Left kidney (tissue), 8 donors: ENCODE data around the gene RHBDD2. TPM values are rescaled to one million over a fixed set of nuclear protein-coding genes. Genes with fewer than 3 reads are reported as not detected.
"Not testable (repeated sequence)": the region's sequence is repeated elsewhere in the genome, so short reads cannot be mapped to it uniquely, and the experiment has no call there.

Source experiments
- DNase-seq: peaks from one replicate; pipeline ENCODE4 v3.0.0-alpha.2; 2013
- long read RNA-seq, 8 donors: transcript quantifications; one replicate each; lab custom pipeline, GENCODE V29; 2026
- polyA plus RNA-seq: library from polyadenylated mRNA; unstranded; fragments of 120-200 nt; gene quantifications from one replicate; pipeline ENCODE4 v1.2.1, GENCODE V29; 2013; ENCODE audit not compliant: insufficient read length

Gene RHBDD2
- 60.4 TPM for polyA plus RNA-seq
- long read RNA-seq, donor 1, transcript RHBDD2-203 (3 exons, 1,274 nt), result minor isoform, 15 of 45 reads
- long read RNA-seq, donor 1, transcript RHBDD2-201 (4 exons, 1,802 nt), result major isoform, 25 of 45 reads
- long read RNA-seq, donor 1, transcript RHBDD2-202 (5 exons, 1,878 nt), result minor isoform, 5 of 45 reads
- long read RNA-seq, donor 1, partial matches to known transcripts, result 0 of 45 reads
- long read RNA-seq, donor 1, other reads (novel, unspliced or antisense), result 0 of 45 reads
- long read RNA-seq, donor 2, transcript RHBDD2-202 (5 exons, 1,878 nt), result minor isoform, 12 of 50 reads
- long read RNA-seq, donor 2, transcript RHBDD2-201 (4 exons, 1,802 nt), result major isoform, 33 of 50 reads
- long read RNA-seq, donor 2, partial matches to known transcripts, result 0 of 50 reads
- long read RNA-seq, donor 2, other reads (novel, unspliced or antisense), result 0 of 50 reads
- long read RNA-seq, donor 3, transcript RHBDD2-202 (5 exons, 1,878 nt), result minor isoform, 8 of 41 reads
- long read RNA-seq, donor 3, transcript RHBDD2-201 (4 exons, 1,802 nt), result major isoform, 21 of 41 reads
- long read RNA-seq, donor 3, transcript RHBDD2-203 (3 exons, 1,274 nt), result minor isoform, 11 of 41 reads
- long read RNA-seq, donor 3, partial matches to known transcripts, result 0 of 41 reads
- long read RNA-seq, donor 3, other reads (novel, unspliced or antisense), result 0 of 41 reads
- long read RNA-seq, donor 4, partial matches to known transcripts, result 0 of 3 reads
- long read RNA-seq, donor 4, other reads (novel, unspliced or antisense), result 0 of 3 reads
- long read RNA-seq, donor 5, transcript RHBDD2-202 (5 exons, 1,878 nt), result minor isoform, 10 of 53 reads
- long read RNA-seq, donor 5, transcript RHBDD2-203 (3 exons, 1,274 nt), result minor isoform, 7 of 53 reads
- long read RNA-seq, donor 5, transcript RHBDD2-201 (4 exons, 1,802 nt), result major isoform, 24 of 53 reads
- long read RNA-seq, donor 5, partial matches to known transcripts, result 11 of 53 reads
- long read RNA-seq, donor 5, other reads (novel, unspliced or antisense), result 0 of 53 reads
- long read RNA-seq, donor 6, transcript RHBDD2-201 (4 exons, 1,802 nt), result major isoform, 20 of 36 reads
- long read RNA-seq, donor 6, transcript RHBDD2-206 (2 exons, 636 nt), result minor isoform, 5 of 36 reads
- long read RNA-seq, donor 6, transcript RHBDD2-203 (3 exons, 1,274 nt), result minor isoform, 8 of 36 reads
- long read RNA-seq, donor 6, partial matches to known transcripts, result 0 of 36 reads
- long read RNA-seq, donor 6, other reads (novel, unspliced or antisense), result 0 of 36 reads
- long read RNA-seq, donor 7, transcript RHBDD2-202 (5 exons, 1,878 nt), result minor isoform, 8 of 40 reads
- long read RNA-seq, donor 7, transcript RHBDD2-203 (3 exons, 1,274 nt), result minor isoform, 8 of 40 reads
- long read RNA-seq, donor 7, transcript RHBDD2-201 (4 exons, 1,802 nt), result major isoform, 22 of 40 reads
- long read RNA-seq, donor 7, partial matches to known transcripts, result 0 of 40 reads
- long read RNA-seq, donor 7, other reads (novel, unspliced or antisense), result 0 of 40 reads
- long read RNA-seq, donor 8, transcript RHBDD2-201 (4 exons, 1,802 nt), result major isoform, 16 of 21 reads
- long read RNA-seq, donor 8, partial matches to known transcripts, result 0 of 21 reads
- long read RNA-seq, donor 8, other reads (novel, unspliced or antisense), result 0 of 21 reads

DNA sequence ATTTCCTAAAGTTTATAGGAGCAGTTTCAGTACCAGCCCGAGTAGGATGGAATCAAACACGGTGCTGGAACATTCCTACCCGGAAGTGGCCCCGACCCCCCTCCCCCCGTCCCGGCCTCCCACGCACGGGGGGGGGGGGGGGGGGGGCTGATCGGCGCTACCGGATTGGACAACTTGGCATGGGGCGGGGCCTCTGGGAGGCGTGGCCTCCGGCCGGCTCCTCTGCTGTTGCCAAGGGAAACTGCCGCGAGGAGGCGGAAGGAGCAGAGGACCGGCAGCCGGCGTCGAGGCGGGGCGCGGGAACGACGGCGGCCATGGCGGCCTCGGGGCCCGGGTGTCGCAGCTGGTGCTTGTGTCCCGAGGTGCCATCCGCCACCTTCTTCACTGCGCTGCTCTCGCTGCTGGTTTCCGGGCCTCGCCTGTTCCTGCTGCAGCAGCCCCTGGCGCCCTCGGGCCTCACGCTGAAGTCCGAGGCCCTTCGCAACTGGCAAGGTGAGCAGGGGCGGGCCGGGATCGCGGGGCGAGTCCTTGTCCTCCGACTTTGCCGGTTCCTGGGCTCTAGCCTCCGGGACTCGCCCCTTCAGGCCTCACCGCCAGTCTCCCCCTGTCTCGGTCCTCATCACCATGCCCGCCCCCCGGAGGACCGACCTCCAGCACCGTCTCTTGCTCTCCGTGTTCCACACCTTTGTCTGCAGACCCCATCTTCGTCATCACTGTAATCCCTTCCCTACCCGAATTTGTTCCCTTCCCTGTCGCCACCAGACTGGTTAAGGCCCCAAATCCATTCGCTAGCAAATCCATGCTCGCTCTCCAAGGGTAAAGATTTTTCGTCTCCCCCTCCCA is at the start of gene RHBDD2:
TSS of gene RHBDD2 (plus strand) at position 266 of the 843 bp plus-strand sequence. CDS start at position 315, 49 bp downstream.
- DNase-seq, result peak; percentile 94

- not testable (repeated sequence) for DNase-seq
Measured at GRCh38 chr7:75829656-75830055, 49.2 kb upstream of the RHBDD2 start.

GRCh38 chr7:75830978-75831377 is 47.9 kb upstream of the RHBDD2 start:
- DNase-seq, result no peak

GRCh38 chr7:75833662-75834061 is 45.2 kb upstream of the RHBDD2 start:
- not testable (repeated sequence) for DNase-seq

- DNase-seq, result no peak
Measured at GRCh38 chr7:75835688-75836285, 43.0 kb upstream of the RHBDD2 start.

DNA sequence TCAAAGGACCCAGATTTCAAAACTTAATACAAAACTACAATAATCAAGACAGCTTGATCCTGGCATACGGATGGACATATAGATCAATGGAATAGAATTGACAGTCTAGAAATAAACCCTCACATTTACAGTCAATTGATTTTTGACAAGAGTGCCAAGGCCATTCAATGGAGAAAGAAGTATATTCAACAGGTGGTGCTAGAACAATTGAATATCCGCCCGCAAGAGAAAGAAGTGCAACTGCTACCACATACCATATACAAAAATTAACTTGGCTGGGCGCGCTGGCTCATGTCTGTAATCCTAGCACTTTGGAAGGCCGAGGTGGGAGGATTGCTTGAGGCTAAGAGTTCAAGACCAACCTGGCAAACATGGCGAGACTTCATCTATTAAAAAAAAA is 42.0 kb upstream of the RHBDD2 start:
- DNase-seq, result no peak

DNA sequence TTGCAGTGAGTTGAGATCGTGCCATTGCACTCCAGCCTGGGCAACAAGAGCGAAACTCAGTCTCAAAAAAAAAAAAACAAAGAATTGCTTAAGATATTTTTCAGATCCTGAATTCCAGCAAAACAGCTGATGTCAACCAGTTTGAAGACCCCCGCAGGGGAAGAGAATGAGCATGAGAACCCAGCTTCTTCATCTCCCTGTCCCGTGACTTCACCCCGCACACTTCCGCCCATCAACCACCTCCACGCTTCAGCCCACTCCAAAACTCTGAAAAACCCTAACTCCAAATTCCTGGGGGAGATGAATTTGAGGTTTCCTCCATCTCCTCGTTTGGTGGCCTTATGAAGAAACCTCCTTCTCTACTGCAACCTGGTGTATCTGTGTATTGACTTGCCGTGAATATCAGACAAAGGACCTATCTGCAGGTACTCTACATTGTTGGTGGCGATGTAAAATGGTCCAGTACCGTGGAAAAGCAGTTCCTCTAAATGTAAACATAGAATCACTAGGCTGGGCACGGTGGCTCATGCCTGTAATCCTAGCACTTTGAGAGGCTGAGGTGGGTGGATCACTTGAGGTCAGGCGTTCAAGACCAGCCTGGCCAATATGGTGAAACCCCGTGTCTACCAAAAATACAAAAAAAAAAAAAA is 40.4 kb upstream of the RHBDD2 start:
- not testable (repeated sequence) for DNase-seq

- DNase-seq, result no peak
Measured at GRCh38 chr7:75840029-75840428, 38.8 kb upstream of the RHBDD2 start.

GRCh38 chr7:75842836-75843446 is 35.9 kb upstream of the RHBDD2 start:
- no peak for DNase-seq

DNA sequence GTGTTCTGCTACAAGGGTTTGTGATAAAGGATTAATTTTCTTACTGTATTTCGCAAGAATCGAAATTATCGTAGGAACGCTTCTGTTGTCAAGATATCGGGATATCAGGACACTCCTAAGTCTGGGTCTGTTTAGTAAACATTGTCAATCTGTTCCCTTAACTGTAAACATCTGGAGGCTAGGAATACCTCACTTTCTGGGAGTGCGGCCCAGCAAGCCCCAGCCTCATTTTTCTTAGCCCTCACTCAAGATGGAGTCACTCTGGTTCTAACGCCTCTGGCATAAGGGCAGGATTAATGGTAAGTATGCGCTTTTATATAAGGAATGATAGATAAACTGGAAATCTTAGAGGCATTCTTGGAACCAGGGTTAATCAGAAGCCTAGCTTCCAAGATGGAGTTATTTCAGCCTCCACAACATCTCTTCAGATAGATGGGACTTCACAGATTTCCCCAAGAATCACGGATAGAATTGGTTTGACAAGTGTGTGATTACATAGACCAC is 35.2 kb upstream of the RHBDD2 start:
- no peak for DNase-seq

DNA sequence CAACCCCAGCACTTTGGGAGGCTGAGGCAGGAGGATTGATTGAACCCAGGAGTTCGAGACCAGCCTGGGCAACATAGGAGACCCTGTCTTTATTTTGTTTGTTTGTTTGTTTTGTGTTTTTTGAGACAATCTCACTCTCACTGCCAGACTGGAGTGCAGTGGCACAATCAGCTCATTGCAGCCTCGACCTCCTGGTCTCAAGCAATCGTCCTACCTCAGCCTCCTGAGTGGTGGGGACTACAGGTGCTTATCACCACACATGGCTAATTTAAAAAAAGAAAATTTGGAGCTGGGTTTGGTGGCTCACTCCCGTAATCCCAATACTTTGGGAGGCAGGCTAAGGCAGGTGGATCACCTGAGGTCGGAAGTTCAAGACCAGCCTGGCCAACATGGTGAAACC is 34.7 kb upstream of the RHBDD2 start:
- no peak for DNase-seq

GRCh38 chr7:75845132-75845531 is 33.7 kb upstream of the RHBDD2 start:
- DNase-seq, result not testable (repeated sequence)

- no peak for DNase-seq
Measured at GRCh38 chr7:75847707-75848106, 31.1 kb upstream of the RHBDD2 start.

- DNase-seq, result no peak
Measured at GRCh38 chr7:75849573-75849972, 29.3 kb upstream of the RHBDD2 start.

GRCh38 chr7:75850235-75850634 is 28.6 kb upstream of the RHBDD2 start:
- no peak for DNase-seq

- no peak for DNase-seq
Measured at GRCh38 chr7:75854233-75854632, 24.6 kb upstream of the RHBDD2 start.

DNA sequence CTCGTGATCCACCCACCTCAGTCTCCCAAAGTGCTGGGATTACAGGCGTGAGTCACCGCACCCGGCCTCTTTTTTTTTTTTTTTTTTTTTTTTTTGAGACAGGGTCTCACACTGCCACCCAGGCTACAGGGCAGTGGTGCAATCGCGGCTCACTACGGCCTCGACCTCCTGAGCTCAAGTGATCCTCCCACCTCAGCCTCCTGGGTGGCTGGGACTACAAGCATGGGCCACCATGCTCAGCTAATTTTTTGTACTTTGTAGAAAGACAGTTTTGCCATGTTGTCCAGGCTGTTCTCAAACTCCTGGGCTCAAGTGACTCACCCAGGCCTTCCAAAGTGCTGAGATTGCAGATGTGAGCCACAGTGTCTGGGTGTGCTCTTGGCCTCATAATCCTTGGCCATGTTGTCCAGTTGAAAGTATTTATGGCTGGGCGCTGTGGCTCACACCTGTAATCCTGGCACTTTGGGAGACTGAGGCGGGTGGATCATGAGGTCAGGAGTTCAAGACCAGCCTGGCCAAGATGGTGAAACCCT is 24.0 kb upstream of the RHBDD2 start:
- not testable (repeated sequence) for DNase-seq

DNA sequence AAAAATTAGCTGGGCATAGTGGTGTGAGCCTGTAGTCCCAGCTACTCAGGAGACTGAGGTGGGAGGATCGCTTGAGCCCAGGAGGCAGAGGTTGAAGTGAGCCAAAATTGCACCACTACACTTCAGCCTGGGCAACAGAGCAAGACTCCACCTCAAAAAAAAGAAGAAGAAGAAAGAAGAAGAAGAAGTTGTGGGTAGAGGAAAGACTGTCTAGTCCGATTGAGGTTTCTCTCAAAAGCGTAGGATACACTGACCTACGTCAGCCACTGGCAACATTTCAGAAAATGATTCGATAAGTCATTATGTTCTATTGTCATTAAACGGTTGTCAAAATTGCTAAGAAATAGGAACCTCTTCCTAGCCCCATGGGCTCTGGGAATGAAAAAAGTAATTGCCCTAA is 22.3 kb upstream of the RHBDD2 start:
- DNase-seq, result no peak
